NB4 (cell line): ENCODE measurements around the gene CD44.

Experiments
- DNase-seq: peaks from one replicate; pipeline ENCODE4 v3.0.0; 2010; ENCODE audit warnings: low read depth
- H3K4me3 ChIP-seq: one replicate; pipeline ENCODE4 v1.5.1; 2011; ENCODE audit warnings: mild to moderate bottlenecking, low read depth, low read length, moderate library complexity
- CTCF ChIP-seq: IDR thresholded peaks from one replicate; pipeline ENCODE4 v1.5.1; 2012; ENCODE audit warnings: low read depth, low read length
- MAX ChIP-seq: IDR thresholded peaks from 2 replicates; pipeline ENCODE4 v1.6.1; 2011; ENCODE audit warnings: low read depth, low read length
- MYC ChIP-seq: IDR thresholded peaks from 2 replicates; pipeline ENCODE4 v1.6.1; 2011; ENCODE audit warnings: low read depth, low read length
- POLR2A ChIP-seq: IDR thresholded peaks from 2 replicates; pipeline ENCODE4 v1.6.1; 2011; ENCODE audit warnings: mild to moderate bottlenecking; ENCODE audit not compliant: insufficient read length; ENCODE audit errors: extremely low read depth

CD44 gene

GRCh38 chr11:35109041-35109440, 29.9 kb upstream of the CD44 start:
- TF ChIP-seq CTCF (no peak), MAX (no peak), MYC (no peak), POLR2A (no peak)
- H3K4me3 ChIP-seq, result no peak overlapping the region

GRCh38 chr11:35109827-35110226, 29.1 kb upstream of the CD44 start:
- no peak for TF ChIP-seq CTCF
- TF ChIP-seq POLR2A, result no peak
- no peak for TF ChIP-seq MYC
- TF ChIP-seq MAX, result no peak
- no peak overlapping the region for H3K4me3 ChIP-seq
- no peak for DNase-seq

More at GRCh38 chr11:35109041-35109440, 29.9 kb upstream of the CD44 start:
- no peak for DNase-seq

- TF ChIP-seq POLR2A, result no peak
- no peak for TF ChIP-seq MAX
- no peak for TF ChIP-seq MYC
- no peak for TF ChIP-seq CTCF
Measured at GRCh38 chr11:35111161-35112055, 27.6 kb upstream of the CD44 start.

GRCh38 chr11:35112056-35112845, 26.7 kb upstream of the CD44 start:
- H3K4me3 ChIP-seq, result no peak overlapping the region
- no peak for DNase-seq
- TF ChIP-seq MYC, result no peak
- no peak for TF ChIP-seq MAX
- no peak for TF ChIP-seq POLR2A
- TF ChIP-seq CTCF, result no peak

More at GRCh38 chr11:35111161-35112055, 27.6 kb upstream of the CD44 start:
- no peak overlapping the region for H3K4me3 ChIP-seq
- peak; percentile 21 for DNase-seq

- H3K4me3 ChIP-seq, result no peak overlapping the region
- TF ChIP-seq POLR2A (no peak), CTCF (no peak), MAX (no peak)
- no peak for DNase-seq
Measured at GRCh38 chr11:35112846-35113105, 26.2 kb upstream of the CD44 start.
